HEK293 (cell line): Measurements from ENCODE around the gene CDK14.

Experiments used
- CTCF ChIA-PET: fragments of 350-600 bp; formaldehyde crosslinking; extraction: SDS; loops from one replicate; lab custom pipeline; 2021; ENCODE audit warnings: antibody characterized with exemption; lab: Yijun Ruan, JAX
- POLR2A ChIA-PET: fragments of 300-600 bp; formaldehyde crosslinking; extraction: SDS; loops from one replicate; lab custom pipeline; 2020; ENCODE audit warnings: antibody characterized with exemption, inconsistent platforms; lab: Yijun Ruan, JAX
- H3K27ac ChIP-seq: fragments of 200-500 bp; sonication (Bioruptor generic); 2 replicates; pipeline ENCODE4 v1.5.1; 2014; ENCODE audit warnings: low read depth, low read length, control low read depth, inconsistent platforms; ENCODE audit errors: extremely low read depth
- H3K36me3 ChIP-seq, 2 experiments: fragments of 200-500 bp in 1 of 2; sonication (Bioruptor generic) in 1 of 2; 1 replicate in 1 of 2; 2 replicates in 1 of 2; pipeline ENCODE4 v1.5.1; 2014 to 2017; ENCODE audit warnings: inconsistent platforms in 2 of 2, low read length in 2 of 2; ENCODE audit not compliant: control insufficient read depth in 2 of 2, insufficient read depth in 1 of 2
- H3K4me1 ChIP-seq: fragments of 200-500 bp; sonication (Bioruptor generic); 2 replicates; pipeline ENCODE4 v1.5.1; 2014; ENCODE audit warnings: mild to moderate bottlenecking, low read length, inconsistent platforms; ENCODE audit not compliant: control insufficient read depth, insufficient read depth
- H3K4me3 ChIP-seq: 2 replicates; pipeline ENCODE4 v1.5.1; 2011; ENCODE audit warnings: low read depth, mild to moderate bottlenecking, control low read depth, low read length, moderate library complexity
- H3K9me3 ChIP-seq: fragments of 200-500 bp; sonication (Bioruptor generic); 2 replicates; pipeline ENCODE4 v1.5.1; 2014; ENCODE audit warnings: low read depth, low read length, inconsistent platforms; ENCODE audit not compliant: control insufficient read depth, insufficient read depth
- HOXA7 ChIP-seq: sonication (generic); formaldehyde crosslinking; IDR thresholded peaks from 2 replicates; pipeline ENCODE4 v1.8.1; 2022; ENCODE audit warnings: missing genetic modification reagents, borderline replicate concordance
- HOXD13 ChIP-seq: sonication (generic); formaldehyde crosslinking; IDR thresholded peaks from 2 replicates; pipeline ENCODE4 v1.8.0; 2022; ENCODE audit warnings: missing genetic modification reagents, borderline replicate concordance
- MYNN ChIP-seq: fragments of 450-650 bp; formaldehyde crosslinking; IDR thresholded peaks from 2 replicates; pipeline ENCODE4 v1.5.1; 2016; ENCODE audit warnings: missing biosample characterization, missing genetic modification characterization, borderline replicate concordance
- OVOL3 ChIP-seq: fragments of 450-650 bp; formaldehyde crosslinking; IDR thresholded peaks from 2 replicates; pipeline ENCODE4 v1.5.1; 2016; ENCODE audit warnings: missing biosample characterization, missing genetic modification characterization
- ZFP41 ChIP-seq: fragments of 450-650 bp; formaldehyde crosslinking; IDR thresholded peaks from 2 replicates; pipeline ENCODE4 v1.5.1; 2016; ENCODE audit warnings: missing biosample characterization, missing genetic modification characterization, borderline replicate concordance
- ZFP69B ChIP-seq: fragments of 450-650 bp; formaldehyde crosslinking; IDR thresholded peaks from 2 replicates; pipeline ENCODE4 v1.5.1; 2016; ENCODE audit warnings: missing biosample characterization, missing genetic modification characterization
- ZNF114 ChIP-seq: fragments of 450-650 bp; formaldehyde crosslinking; IDR thresholded peaks from 2 replicates; pipeline ENCODE4 v1.5.0; 2017; ENCODE audit warnings: missing biosample characterization, missing genetic modification characterization
- ZNF23 ChIP-seq: fragments of 450-650 bp; formaldehyde crosslinking; IDR thresholded peaks from 2 replicates; pipeline ENCODE4 v1.5.1; 2016; ENCODE audit warnings: missing biosample characterization, missing genetic modification characterization, borderline replicate concordance
- ZNF266 ChIP-seq: fragments of 450-650 bp; formaldehyde crosslinking; IDR thresholded peaks from 2 replicates; pipeline ENCODE4 v1.5.1; 2016; ENCODE audit warnings: missing biosample characterization, missing genetic modification characterization, low read depth
- ZNF544 ChIP-seq: fragments of 450-650 bp; formaldehyde crosslinking; IDR thresholded peaks from 2 replicates; pipeline ENCODE4 v1.5.0; 2017; ENCODE audit warnings: missing biosample characterization, missing genetic modification characterization
- ZNF555 ChIP-seq: fragments of 450-650 bp; formaldehyde crosslinking; conservative IDR thresholded peaks from 2 replicates; pipeline ENCODE4 v1.5.1; 2017; ENCODE audit warnings: missing biosample characterization, mild to moderate bottlenecking, missing genetic modification characterization, inconsistent platforms
- ZNF585B ChIP-seq: fragments of 450-650 bp; formaldehyde crosslinking; IDR thresholded peaks from 2 replicates; pipeline ENCODE4 v1.5.1; 2016; ENCODE audit warnings: missing biosample characterization, missing genetic modification characterization
- ZNF664 ChIP-seq: fragments of 450-650 bp; formaldehyde crosslinking; IDR thresholded peaks from 2 replicates; pipeline ENCODE4 v1.5.1; 2016; ENCODE audit warnings: missing biosample characterization, missing genetic modification characterization
- ZNF670 ChIP-seq: fragments of 450-650 bp; formaldehyde crosslinking; IDR thresholded peaks from 2 replicates; pipeline ENCODE4 v1.5.1; 2016; ENCODE audit warnings: missing biosample characterization, missing genetic modification characterization, low read depth
- ZNF76 ChIP-seq: fragments of 450-650 bp; formaldehyde crosslinking; IDR thresholded peaks from 2 replicates; pipeline ENCODE4; 2016; ENCODE audit warnings: low read depth, missing biosample characterization, missing genetic modification characterization, borderline replicate concordance
- ZSCAN23 ChIP-seq: fragments of 450-650 bp; formaldehyde crosslinking; IDR thresholded peaks from 2 replicates; pipeline ENCODE4 v1.5.1; 2016; ENCODE audit warnings: missing biosample characterization, missing genetic modification characterization
- TF ChIP-seq, protein P1 (sequence below): fragments of 450-650 bp; formaldehyde crosslinking; IDR thresholded peaks from 2 replicates; pipeline ENCODE4 v1.5.0; 2017; ENCODE audit warnings: missing biosample characterization, missing genetic modification characterization, borderline replicate concordance
- TF ChIP-seq, protein P2 (sequence below): fragments of 450-650 bp; formaldehyde crosslinking; IDR thresholded peaks from 2 replicates; pipeline ENCODE4 v1.5.1; 2016; ENCODE audit warnings: missing biosample characterization, missing genetic modification characterization
- TF ChIP-seq, protein P3 (sequence below): fragments of 450-650 bp; formaldehyde crosslinking; conservative IDR thresholded peaks from 2 replicates; pipeline ENCODE4 v1.5.1; 2016; ENCODE audit warnings: low read depth, missing biosample characterization, missing genetic modification characterization

Gene CDK14

DNA sequence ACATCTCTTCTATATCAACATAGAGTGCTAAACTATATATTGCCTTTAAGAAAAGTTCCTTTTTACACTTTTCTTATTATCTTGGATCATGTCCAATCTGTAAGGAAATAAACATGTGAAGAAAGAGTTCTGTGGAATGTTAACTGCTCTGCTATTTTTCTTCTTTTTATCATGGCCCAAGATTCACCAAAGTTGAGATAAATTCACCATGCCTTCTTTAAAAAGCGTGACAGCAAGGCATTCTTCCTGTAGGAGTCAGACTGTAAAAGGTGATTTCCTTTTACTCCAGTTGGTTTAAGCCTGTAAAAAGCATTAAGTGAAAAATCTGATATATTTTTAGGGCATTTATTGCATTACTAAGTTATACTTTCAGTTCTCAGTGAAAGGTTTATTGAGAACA lies 502.4 kb downstream of the CDK14 start:
- TF ChIP-seq HOXA7 (CRISPR knock-in tag) (no peak), ZFP41 (no peak), ZSCAN23 (tag by site-specific recombination) (no peak), ZNF544 (tag by site-specific recombination) (no peak), ZNF585B (tag by site-specific recombination) (no peak), ZNF555 (tag by site-specific recombination) (no peak), ZNF76 (no peak), HOXD13 (CRISPR knock-in tag) (no peak), ZNF266 (tag by site-specific recombination) (no peak), ZNF114 (tag by site-specific recombination) (no peak), ZNF664 (no peak), ZNF23 (tag by site-specific recombination) (no peak), MYNN (tag by site-specific recombination) (no peak), OVOL3 (no peak), ZNF670 (tag by site-specific recombination) (no peak), ZFP69B (tag by site-specific recombination) (no peak)
- TF ChIP-seq, protein P1, sequence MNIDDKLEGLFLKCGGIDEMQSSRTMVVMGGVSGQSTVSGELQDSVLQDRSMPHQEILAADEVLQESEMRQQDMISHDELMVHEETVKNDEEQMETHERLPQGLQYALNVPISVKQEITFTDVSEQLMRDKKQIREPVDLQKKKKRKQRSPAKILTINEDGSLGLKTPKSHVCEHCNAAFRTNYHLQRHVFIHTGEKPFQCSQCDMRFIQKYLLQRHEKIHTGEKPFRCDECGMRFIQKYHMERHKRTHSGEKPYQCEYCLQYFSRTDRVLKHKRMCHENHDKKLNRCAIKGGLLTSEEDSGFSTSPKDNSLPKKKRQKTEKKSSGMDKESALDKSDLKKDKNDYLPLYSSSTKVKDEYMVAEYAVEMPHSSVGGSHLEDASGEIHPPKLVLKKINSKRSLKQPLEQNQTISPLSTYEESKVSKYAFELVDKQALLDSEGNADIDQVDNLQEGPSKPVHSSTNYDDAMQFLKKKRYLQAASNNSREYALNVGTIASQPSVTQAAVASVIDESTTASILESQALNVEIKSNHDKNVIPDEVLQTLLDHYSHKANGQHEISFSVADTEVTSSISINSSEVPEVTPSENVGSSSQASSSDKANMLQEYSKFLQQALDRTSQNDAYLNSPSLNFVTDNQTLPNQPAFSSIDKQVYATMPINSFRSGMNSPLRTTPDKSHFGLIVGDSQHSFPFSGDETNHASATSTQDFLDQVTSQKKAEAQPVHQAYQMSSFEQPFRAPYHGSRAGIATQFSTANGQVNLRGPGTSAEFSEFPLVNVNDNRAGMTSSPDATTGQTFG (tag by site-specific recombination), result no peak
- TF ChIP-seq, protein P2, sequence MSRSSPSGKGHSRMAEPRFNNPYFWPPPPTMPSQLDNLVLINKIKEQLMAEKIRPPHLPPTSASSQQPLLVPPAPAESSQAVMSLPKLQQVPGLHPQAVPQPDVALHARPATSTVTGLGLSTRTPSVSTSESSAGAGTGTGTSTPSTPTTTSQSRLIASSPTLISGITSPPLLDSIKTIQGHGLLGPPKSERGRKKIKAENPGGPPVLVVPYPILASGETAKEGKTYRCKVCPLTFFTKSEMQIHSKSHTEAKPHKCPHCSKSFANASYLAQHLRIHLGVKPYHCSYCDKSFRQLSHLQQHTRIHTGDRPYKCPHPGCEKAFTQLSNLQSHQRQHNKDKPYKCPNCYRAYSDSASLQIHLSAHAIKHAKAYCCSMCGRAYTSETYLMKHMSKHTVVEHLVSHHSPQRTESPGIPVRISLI (tag by site-specific recombination), result no peak
- TF ChIP-seq, protein P3, sequence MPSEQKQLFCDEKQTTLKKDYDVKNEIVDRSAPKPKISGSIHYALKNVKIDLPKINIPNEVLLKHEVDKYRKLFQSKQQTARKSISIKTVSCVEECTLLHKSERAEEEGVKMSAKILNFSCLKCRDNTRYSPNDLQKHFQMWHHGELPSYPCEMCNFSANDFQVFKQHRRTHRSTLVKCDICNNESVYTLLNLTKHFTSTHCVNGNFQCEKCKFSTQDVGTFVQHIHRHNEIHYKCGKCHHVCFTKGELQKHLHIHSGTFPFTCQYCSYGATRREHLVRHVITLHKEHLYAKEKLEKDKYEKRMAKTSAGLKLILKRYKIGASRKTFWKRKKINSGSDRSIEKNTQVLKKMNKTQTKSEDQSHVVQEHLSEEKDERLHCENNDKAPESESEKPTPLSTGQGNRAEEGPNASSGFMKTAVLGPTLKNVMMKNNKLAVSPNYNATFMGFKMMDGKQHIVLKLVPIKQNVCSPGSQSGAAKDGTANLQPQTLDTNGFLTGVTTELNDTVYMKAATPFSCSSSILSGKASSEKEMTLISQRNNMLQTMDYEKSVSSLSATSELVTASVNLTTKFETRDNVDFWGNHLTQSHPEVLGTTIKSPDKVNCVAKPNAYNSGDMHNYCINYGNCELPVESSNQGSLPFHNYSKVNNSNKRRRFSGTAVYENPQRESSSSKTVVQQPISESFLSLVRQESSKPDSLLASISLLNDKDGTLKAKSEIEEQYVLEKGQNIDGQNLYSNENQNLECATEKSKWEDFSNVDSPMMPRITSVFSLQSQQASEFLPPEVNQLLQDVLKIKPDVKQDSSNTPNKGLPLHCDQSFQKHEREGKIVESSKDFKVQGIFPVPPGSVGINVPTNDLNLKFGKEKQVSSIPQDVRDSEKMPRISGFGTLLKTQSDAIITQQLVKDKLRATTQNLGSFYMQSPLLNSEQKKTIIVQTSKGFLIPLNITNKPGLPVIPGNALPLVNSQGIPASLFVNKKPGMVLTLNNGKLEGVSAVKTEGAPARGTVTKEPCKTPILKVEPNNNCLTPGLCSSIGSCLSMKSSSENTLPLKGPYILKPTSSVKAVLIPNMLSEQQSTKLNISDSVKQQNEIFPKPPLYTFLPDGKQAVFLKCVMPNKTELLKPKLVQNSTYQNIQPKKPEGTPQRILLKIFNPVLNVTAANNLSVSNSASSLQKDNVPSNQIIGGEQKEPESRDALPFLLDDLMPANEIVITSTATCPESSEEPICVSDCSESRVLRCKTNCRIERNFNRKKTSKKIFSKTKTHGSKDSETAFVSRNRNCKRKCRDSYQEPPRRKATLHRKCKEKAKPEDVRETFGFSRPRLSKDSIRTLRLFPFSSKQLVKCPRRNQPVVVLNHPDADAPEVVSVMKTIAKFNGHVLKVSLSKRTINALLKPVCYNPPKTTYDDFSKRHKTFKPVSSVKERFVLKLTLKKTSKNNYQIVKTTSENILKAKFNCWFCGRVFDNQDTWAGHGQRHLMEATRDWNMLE (tag by site-specific recombination), result no peak
- no peaks in the 10 kb centered on the region for H3K9me3 ChIP-seq
- H3K27ac ChIP-seq, result no peak overlapping the region
- H3K36me3 ChIP-seq, result no peaks in the 10 kb centered on the region
- no peak overlapping the region for H3K4me3 ChIP-seq
- CTCF ChIA-PET, result interaction anchor here (1.6 kb wide), 1 partner anchor 9 kb away, joined by 4 read pairs; no protein-coding TSS in a partner anchor
- no peaks in the 10 kb centered on the region for H3K4me1 ChIP-seq
- POLR2A ChIA-PET, result no interaction called here
